ENCODE data around the gene TPRKB.
"Not testable (repeated sequence)": the region's sequence is repeated elsewhere in the genome, so short reads cannot be mapped to it uniquely, and the experiment has no call there.

The TPRKB gene

DNA sequence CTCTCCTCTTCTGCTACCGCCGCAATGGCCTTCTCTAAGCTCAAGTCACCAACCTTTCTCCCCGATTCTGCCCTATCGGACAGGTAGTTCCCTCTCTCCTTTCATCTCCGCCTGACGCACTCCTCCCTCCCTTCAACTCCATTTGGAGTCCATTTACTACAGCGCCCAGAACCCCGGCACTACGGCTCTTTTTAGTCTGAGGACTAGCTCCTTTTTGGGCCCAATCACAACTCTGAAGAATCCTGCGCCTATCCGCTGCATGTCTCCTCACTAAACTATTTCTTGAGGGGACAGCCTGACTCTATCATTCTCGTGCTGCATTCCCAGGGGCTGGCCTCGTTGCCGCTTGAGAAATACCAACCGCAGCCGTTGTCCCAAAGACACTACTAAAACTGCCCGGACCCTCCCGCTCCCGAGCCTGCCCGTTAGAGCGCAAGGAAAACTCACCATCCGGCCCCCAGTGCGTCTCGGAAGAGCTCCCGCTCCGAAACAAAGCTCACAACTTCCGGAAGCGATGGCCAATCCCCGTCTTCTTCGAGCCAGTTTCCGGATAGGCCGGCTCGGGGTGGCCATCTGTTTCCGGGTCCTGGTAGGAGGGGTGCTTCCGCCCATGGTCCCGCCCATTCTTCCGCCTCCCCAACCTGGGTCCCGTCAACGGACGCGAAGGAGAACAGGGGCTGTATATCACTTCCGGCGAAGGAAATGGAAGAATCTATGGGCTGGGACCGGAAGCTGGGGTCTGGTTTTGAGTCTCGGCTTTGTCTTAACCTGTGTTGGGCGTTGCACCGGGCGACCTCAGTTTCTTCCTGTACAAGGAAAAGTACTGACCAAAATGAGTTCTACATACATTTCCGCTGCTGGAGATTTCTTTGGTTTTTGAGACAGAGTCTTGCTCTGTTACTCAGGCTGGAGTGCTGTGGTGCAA lies at the start of gene TPRKB:
TPRKB (minus strand) TSS at position 491 of the 925 bp plus-strand sequence. CDS start 2,776 bp downstream, outside the sequence.
- peak; percentile 97 for DNase-seq (ENCODE audit: low read depth)
- peak within 1 kb of the TSS; percentile 81 for H3K4me3 ChIP-seq (ENCODE audit: low read depth, low read length)
- TF ChIP-seq, protein P1, sequence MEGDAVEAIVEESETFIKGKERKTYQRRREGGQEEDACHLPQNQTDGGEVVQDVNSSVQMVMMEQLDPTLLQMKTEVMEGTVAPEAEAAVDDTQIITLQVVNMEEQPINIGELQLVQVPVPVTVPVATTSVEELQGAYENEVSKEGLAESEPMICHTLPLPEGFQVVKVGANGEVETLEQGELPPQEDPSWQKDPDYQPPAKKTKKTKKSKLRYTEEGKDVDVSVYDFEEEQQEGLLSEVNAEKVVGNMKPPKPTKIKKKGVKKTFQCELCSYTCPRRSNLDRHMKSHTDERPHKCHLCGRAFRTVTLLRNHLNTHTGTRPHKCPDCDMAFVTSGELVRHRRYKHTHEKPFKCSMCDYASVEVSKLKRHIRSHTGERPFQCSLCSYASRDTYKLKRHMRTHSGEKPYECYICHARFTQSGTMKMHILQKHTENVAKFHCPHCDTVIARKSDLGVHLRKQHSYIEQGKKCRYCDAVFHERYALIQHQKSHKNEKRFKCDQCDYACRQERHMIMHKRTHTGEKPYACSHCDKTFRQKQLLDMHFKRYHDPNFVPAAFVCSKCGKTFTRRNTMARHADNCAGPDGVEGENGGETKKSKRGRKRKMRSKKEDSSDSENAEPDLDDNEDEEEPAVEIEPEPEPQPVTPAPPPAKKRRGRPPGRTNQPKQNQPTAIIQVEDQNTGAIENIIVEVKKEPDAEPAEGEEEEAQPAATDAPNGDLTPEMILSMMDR (IDR thresholded peaks at IDR 0.05; ENCODE audit: low read depth, low read length, missing control alignments): no peak

DNA sequence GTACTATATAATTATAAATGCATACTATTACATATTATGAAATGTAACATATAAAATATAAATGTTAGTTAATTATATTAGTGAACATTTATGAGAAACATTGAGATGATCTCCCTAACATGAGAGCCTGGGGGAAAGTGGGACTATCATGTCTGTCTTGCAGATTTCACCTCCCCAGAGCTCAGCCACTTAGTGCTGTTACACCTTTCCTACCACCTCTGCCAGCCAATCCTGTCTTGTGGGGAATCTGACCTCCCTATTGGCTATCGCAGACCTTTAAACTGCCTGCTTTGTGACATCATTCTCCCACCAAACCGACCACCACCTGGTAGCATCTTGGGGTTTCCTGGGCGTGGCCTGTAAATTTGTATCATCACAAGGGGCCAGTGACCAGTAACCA lies 46.7 kb upstream of the TPRKB start, which contains the start of gene C2orf78:
C2orf78 (plus strand) TSS at position 301 of the 400 bp plus-strand sequence. CDS start 127 bp downstream, outside the sequence.
- not testable (repeated sequence) for H3K4me3 ChIP-seq (ENCODE audit: low read depth, low read length); DNase-seq (ENCODE audit: low read depth)

DNA sequence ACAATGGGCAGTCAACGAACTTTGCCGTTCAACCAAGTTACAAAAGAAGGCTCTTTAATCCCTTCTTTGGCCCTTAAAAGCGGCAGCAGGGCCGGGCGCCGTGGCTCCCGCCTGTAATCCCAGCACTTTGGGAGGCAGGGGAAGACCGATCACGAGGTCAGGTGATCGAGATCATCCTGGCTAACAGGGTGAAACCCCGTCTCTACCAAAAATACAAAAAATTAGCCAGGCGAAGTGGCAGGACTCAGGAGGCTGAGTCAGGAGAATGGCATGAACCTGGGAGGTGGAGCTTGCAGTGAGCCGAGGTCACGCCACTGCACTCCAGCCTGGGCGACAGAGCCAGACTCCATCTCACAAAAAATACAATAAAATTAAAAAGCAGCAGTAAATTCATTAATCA lies 46.3 kb upstream of the TPRKB start:
- not testable (repeated sequence) for H3K4me3 ChIP-seq (ENCODE audit: low read depth, low read length); DNase-seq (ENCODE audit: low read depth)

DNA sequence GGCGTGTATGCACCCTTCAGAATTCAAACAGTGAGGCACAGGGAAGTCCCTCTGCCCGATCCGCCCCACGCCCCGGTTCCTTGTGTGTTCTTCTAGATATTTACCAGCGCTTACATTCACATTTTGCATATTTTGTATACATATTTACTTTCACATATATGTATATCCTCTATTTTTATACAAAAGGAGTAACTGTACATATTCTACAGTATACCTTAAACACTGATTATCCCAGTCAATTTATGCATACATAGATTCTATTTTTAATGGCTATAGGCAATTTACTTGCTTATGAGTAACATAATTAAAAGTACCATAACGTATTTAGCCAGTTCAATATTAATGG lies 43.1 kb upstream of the TPRKB start:
- TF ChIP-seq, protein P1 (IDR thresholded peaks at IDR 0.05; ENCODE audit: low read depth, low read length, missing control alignments): no peak
- DNase-seq (ENCODE audit: low read depth): no peak
- H3K4me3 ChIP-seq (ENCODE audit: low read depth, low read length): peak overlapping the region; percentile 81; the same call in 1 of the 2 replicates

DNA sequence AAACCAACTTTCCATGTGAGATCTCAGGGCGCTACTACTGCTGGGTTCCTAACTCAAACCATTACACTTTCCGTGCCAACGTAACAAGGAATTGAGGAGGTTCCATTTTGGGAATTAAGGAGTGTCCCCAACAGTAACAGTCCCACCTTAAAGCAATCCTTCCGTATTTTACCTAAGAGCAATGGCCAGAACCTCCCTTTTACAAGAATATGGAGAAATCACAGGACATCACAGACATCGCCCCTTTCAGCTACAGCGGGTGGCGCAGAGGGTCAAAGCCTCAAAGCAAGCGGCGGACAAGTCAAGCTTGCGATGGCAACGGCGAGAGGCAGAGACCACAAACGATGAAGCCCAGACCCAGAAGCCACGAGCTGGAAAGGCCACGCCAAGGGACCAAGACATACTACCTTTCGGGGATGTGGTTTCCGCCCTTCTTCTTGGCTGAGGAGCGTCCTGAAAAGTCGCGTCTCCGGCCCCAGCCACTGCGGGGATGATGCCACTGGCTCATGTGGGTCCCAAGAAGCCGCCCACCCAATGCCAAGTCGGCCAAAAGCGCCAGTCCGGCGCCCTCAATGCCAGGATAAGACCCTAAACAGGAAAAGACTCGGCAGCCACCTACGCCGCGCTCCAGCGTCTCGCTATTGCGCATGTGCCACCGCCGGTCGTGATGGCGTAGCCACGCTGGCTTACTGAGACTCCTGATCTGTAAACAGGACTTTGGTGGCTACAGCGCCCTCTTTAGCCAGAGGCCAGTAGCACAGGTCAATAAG lies 42.5 kb upstream of the TPRKB start, which contains the start of gene DUSP11:
DUSP11 (minus strand) TSS at position 637 of the 770 bp plus-strand sequence; CDS start at position 508, 129 bp downstream.
- H3K4me3 ChIP-seq (ENCODE audit: low read depth, low read length): peak within 1 kb of the TSS; percentile 81
- TF ChIP-seq, protein P1 (IDR thresholded peaks at IDR 0.05; ENCODE audit: low read depth, low read length, missing control alignments): peak; percentile 94
- DNase-seq (ENCODE audit: low read depth): peak; percentile 92

DNA sequence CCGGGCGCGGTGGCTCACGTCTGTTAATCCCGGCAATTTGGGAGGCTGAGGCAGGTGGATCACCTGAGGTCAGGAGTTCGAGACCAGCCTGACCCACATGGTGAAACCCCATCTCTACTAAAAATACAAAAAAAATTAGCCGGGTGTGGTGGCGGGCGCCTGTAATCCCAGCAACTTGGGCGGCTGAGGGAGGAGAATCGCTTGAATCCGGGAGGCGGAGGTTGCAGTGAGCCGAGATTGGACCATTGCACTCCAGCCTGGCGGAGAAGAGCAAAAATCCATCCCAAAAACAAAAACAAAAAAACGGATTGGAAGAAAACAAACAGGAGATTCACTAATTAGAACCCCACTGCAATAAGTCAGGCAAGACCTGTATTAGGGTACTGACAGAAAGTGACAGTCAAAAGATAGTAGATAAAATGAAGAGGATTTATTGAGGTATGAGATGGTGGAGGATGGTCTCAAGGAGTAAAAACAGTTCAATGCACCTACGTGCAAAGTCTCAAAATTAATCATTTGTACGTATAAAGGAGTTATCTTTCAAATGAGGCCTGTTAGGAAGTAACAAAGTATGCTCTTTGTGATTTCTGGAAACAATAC lies 41.8 kb upstream of the TPRKB start:
- peak overlapping the region; percentile 81 for H3K4me3 ChIP-seq (ENCODE audit: low read depth, low read length)
- not testable (repeated sequence) for DNase-seq (ENCODE audit: low read depth)

DNA sequence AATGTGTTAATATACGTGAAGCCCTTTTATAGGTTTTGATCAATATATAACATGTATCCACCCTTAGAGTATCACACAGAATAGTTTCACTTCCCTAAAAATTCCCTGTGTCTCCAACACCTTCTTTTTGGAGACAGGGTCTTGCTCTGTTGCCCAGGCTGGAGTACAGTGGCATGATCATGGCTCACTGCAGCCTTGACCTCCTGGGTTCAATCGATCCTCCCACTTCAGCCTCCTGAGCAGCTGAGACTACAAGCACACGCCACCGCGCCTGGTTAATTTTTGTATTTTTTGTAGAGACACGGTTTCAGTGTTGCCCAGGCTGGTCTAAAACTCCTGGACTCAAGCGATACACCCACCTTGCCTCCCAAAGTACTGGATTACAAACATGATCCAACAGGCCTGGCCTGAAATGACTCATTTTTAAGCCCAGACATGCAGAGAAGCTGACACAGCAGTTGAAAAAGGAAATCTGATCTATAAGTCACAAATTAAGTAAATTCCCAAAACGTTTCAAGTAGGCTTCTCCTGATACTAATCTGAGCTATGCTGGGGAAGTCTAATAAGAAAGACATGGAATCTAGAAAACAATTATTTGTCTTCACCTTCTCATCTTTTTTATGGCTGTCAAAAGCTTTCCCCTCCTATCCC lies 39.8 kb upstream of the TPRKB start:
- TF ChIP-seq, protein P1 (IDR thresholded peaks at IDR 0.05; ENCODE audit: low read depth, low read length, missing control alignments): no peak
- no peak for DNase-seq (ENCODE audit: low read depth)
- no peak overlapping the region; the same call in 1 of the 2 replicates for H3K4me3 ChIP-seq (ENCODE audit: low read depth, low read length)

DNA sequence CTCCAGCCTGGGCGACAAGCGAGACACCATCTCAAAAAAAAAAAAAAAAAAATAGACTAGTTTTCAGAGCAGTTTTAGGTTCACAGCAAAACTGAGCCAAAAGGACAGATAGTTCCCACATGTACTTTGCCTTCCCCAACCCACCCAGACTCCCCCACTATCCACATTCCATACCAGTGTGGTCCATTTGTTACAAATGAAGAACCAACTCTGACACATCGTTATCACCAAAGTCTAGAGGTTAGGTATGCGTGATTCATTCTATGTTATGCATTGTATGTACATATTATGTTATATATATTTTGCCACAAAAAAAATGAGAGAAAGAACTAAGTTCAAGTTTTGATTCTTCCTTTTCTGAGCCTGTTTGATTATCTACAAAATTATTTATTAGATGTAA lies 39.2 kb upstream of the TPRKB start:
- no peak overlapping the region for H3K4me3 ChIP-seq (ENCODE audit: low read depth, low read length)
- DNase-seq (ENCODE audit: low read depth): no peak
- TF ChIP-seq, protein P1 (IDR thresholded peaks at IDR 0.05; ENCODE audit: low read depth, low read length, missing control alignments): no peak
